Measurements from ENCODE around the gene CHIC2. TPM values are rescaled to one million over a fixed set of nuclear protein-coding genes. Genes with fewer than 3 reads are reported as not detected.

Gene CHIC2
- total RNA-seq, 2 experiments from 2014 or later = 12.6 to 16.2 TPM

DNA sequence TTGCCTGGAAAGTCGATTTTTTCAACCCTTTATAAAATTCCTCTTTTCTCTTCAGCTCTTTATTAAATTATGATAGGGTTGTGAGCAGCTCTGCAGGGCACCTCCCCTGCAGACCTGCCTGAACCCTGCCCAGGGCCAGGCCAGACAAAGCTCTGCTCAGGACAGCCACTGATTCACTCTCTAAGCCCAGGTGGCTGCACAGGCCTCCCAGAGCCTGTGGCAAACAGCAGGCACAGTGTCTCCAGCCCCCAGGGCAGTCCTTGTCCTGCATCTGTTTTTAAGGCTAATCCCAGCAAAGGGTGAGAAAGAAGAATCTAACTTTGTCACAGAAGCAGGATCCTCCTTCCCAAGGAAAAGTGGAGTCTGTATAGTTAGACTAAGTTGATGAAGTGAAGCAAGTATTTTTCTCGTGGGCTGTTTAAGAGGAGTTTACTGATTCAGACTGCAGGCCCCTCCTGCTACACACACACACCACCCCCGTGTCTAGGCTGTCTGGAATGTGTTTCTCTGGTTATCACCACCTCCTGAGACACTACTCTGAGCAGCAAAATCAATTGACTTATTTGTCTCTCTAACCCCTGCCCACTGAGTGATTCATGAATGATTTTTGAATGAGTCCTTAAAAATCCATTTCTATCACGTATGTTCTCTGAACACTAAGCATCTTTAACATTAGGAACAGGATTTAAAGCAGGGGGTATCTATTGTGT lies 101.7 kb downstream of the CHIC2 start:
- Mint-ChIP-seq H3K4me1 (no peaks in the 10 kb centered on the region), H3K27me3 (no peaks in the 10 kb centered on the region), H3K4me3 (no peak overlapping the region), H3K27ac (no peak overlapping the region), H3K9me3 (ENCODE audit: low read depth) (no peaks in the 10 kb centered on the region), H3K36me3 (no peaks in the 10 kb centered on the region)
- DNase-seq (no peak), ATAC-seq (no peak)
- CTCF ChIA-PET = no interaction called here

DNA sequence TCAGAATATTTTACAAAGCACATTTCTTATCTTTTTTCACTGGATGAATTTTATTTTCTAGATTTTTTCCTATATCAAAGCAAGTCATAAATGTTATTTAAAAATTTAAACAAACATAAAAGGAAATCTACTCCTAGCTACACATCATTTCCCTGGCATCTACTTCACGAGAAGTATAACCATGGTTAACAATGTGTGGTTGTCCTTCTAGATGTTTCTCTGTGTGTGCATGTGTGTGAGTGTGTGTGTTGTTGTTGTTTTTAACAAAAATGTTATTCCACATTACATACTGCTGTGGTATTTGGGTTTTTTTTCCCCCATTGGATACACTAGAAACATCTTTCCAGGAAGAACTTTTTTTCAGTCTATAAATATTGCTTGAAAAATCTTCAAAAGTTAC lies 103.1 kb downstream of the CHIC2 start:
- Mint-ChIP-seq H3K4me3 (no peak overlapping the region), H3K27me3 (no peaks in the 10 kb centered on the region), H3K36me3 (no peaks in the 10 kb centered on the region), H3K27ac (no peak overlapping the region), H3K9me3 (ENCODE audit: low read depth) (no peaks in the 10 kb centered on the region), H3K4me1 (no peaks in the 10 kb centered on the region)
- ATAC-seq (no peak), DNase-seq (no peak)
- CTCF ChIA-PET = no interaction called here

DNA sequence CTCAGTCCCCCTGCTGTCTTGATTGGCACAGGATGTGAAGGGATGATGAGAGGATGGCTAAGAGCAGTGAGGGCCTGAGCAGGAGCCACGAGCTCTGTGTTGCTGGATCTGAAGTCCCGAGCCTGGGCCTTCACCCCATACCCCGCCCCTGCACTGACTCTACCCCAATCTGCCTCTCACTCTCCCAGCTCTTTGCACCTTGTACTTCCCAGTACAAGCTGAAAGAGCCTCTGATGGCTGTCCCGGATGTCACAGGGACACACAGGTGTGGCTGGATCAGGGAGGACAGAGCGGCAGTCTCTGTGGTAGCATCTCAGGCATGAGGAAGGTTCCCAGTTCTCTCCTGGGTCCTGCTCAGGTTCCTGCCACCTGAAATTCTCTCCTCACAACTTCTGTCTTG lies 103.6 kb downstream of the CHIC2 start:
- no peaks in the 10 kb centered on the region for H3K36me3 Mint-ChIP-seq
- no peaks in the 10 kb centered on the region for H3K4me1 Mint-ChIP-seq
- no peaks in the 10 kb centered on the region for H3K27me3 Mint-ChIP-seq
- DNase-seq (no peak), ATAC-seq (no peak)
- no peak overlapping the region for H3K27ac Mint-ChIP-seq
- no peak overlapping the region for H3K4me3 Mint-ChIP-seq
- no peaks in the 10 kb centered on the region for H3K9me3 Mint-ChIP-seq (ENCODE audit: low read depth)
- CTCF ChIA-PET = no interaction called here

Other genes with a start within 250 kb of the CHIC2 start
- gene GSX2, start 35.6 kb upstream of the CHIC2 start, total RNA-seq = not detected
- gene PDGFRA, start 164.7 kb upstream of the CHIC2 start, total RNA-seq = not detected

Measured in activated CD8-positive, alpha-beta memory T cell treated with anti-CD3 and anti-CD28 coated beads, Interleukin-2, amount 10 ng/mL, durations not matched to agents 7 days and 5 days (primary cell).